ENCODE measurements around the gene C1QL3.

DNA sequence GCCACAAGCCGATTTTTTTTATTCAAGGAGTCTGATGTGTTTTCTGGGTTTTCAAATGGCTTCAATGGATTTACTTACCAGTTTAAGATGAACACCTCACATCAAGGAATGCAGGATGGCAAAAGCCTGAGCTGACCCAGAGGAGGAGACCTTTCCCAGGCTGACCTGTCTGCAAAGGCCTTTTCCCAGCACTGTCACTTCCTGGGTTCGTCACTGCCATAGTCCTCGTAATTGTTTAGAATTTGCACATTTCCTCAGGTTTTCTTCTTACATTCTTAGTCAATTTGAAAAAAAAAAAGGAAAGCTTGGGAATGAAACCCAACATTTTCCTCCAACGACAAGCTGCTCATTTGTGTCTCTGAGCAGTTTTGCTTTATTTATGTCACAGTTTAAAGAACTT is 42.9 kb downstream of the C1QL3 start:
- TF ChIP-seq, protein P1, sequence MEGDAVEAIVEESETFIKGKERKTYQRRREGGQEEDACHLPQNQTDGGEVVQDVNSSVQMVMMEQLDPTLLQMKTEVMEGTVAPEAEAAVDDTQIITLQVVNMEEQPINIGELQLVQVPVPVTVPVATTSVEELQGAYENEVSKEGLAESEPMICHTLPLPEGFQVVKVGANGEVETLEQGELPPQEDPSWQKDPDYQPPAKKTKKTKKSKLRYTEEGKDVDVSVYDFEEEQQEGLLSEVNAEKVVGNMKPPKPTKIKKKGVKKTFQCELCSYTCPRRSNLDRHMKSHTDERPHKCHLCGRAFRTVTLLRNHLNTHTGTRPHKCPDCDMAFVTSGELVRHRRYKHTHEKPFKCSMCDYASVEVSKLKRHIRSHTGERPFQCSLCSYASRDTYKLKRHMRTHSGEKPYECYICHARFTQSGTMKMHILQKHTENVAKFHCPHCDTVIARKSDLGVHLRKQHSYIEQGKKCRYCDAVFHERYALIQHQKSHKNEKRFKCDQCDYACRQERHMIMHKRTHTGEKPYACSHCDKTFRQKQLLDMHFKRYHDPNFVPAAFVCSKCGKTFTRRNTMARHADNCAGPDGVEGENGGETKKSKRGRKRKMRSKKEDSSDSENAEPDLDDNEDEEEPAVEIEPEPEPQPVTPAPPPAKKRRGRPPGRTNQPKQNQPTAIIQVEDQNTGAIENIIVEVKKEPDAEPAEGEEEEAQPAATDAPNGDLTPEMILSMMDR (IDR thresholded peaks at IDR 0.05), result no peak
- TF ChIP-seq EP300 (IDR thresholded peaks at IDR 0.05) (no peak), POLR2A (IDR thresholded peaks at IDR 0.05) (no peak)

All from sigmoid colon (tissue), 4 donors.